ENCODE measurements around the gene RPS6KA4.
"Not testable (repeated sequence)": the region's sequence is repeated elsewhere in the genome, so short reads cannot be mapped to it uniquely, and the experiment has no call there.

The RPS6KA4 gene

DNA sequence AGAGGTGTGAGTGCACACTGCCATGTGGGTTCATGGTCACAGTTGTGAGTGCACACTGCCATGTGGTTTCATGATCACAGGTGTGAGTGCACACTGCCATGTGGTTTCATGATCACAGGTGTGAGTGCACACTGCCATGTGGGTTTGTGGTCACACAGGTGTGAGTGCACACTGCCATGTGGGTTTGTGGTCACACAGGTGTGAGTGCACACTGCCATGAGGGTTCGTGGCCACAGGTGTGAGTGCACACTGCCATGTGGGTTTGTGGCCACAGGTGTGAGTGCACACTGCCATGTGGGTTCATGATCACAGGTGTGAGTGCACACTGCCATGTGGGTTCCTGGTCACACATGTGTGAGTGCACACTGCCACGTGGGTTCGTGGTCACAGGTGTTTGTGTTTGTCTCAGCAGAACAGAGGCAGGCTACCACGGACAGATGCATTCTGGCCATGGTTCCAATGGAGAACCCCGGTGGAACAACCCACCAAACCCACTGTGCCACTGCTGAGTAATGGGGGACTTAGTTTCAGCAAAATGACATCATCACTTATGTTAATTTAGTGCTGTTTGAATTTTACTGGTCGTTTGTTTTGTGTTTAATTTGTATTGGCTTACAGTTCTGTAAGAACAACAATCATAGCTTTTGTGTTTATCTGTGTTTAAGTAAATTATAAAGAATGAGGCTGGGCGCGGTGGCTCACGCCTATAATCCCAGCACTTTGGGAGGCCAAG lies 57.2 kb downstream of the RPS6KA4 start:
- DNase-seq (ENCODE audit: low read depth in 1 of 2, low spot score in 1 of 2), result no peak

- DNase-seq (ENCODE audit: low read depth in 1 of 2, low spot score in 1 of 2), result not testable (repeated sequence)
Measured at GRCh38 chr11:64418233-64418632, 59.3 kb downstream of the RPS6KA4 start.

DNA sequence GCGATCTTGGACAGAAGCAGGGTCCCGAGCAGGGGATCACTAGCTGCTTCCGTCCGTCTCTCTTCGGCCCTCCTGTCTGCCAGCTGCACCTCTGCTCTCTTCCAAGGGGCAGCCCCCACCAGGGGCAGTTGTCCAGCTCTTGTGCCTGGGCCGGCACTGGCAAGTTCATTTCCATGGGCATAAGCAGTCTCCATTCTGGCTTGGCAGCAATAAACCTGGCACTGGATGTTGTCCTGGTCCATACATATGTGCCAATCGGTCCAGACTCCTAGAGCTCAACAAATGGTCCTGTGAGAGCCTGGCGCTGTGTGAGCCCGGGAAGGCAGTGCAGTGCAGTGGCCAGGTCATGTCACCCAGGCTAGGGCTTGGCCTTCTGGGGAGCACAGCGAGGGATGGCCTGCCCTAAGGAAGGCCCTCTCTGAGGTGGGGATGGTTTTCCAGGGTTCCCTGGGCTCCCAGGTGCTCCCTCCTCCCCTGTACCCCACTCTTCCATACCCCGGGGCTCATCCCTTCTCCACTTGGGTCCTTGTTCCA lies 60.4 kb downstream of the RPS6KA4 start:
- DNase-seq (ENCODE audit: low read depth in 1 of 2, low spot score in 1 of 2), result no peak

DNA sequence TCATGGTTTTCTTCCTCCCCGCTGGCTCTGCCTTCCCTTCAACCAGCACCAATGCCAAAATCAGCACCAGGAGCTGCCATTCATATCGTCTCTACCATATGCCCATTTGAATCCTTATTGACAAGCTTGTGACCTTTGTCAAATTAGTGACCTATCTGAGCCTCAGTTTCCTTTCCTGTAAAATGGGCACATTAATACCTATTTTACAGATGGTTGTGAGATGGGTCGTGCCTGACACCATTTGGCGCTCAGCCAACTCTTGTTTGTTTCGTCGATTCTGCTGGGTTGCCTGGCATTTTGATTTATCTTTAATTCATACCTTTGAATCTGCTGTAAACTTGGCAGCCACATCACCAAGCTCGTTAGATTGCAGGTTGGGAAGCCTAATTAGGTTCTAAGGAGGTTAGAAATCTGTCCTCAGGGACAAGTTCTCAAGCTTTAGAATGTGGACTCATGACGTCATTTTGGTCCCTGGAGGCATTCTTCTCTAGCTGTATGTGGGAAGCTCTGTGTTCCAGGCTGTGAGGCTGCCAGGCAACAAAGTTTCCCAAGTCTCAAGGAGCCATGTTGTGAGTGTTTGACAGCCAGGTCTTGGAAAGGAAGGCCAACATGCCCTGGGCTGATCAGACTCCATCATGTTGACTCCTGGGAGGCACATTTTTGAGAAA lies 61.0 kb downstream of the RPS6KA4 start:
- DNase-seq (ENCODE audit: low read depth in 1 of 2, low spot score in 1 of 2), result no peak
